ENCODE results near the gene TMC6.

TMC6 gene

DNA sequence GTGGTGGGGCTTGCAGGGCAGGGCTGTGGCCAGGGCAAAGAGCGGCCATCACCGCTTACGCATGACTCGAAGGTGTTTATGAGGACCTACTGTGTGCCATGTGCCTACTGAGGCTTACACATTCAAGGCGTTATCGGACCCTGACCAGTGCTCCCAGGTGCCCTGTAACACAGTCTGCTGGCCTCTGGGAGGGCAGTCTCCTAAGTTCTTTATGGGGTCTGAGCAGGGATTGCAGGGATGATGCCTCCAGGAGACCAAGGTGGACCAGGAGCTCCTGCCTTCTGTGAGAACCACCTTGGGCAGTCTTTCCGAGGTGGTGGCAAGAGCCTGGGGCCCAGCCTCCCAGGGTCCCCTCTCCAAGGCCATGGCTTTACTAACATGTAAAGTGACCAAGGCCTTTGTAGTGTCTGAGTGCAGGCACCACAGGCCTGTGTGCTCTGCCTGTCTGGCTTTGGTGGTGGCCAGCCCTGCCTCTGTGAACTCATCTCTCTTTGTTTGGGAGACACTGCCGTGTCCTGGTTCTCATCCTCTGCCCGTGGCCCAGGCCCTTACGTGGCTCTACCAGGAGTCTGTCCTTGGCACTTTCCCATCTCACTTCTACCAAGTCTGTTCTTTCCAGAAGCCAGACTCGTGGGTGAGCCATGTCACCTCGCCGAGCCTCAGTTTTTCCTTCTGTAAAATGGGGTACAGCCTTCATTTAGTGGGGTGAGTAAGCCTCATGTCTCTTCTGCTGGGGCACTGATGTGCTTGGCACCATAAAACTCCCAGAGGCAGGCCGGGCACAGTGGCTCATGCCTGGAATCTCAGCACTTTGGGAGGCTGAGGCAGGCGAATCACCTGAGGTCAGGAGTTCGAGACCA is 36.4 kb upstream of the TMC6 start:
- no peaks in the 10 kb centered on the region; the same call in 1 of the 2 replicates for H3K36me3 ChIP-seq (ENCODE audit: insufficient read depth, low read length)
- no peak overlapping the region for H2AFZ ChIP-seq (ENCODE audit: low read depth, low read length)
- H3K9me3 ChIP-seq (ENCODE audit: insufficient read depth, low read length, severe bottlenecking), result no peaks in the 10 kb centered on the region
- no peak overlapping the region for H3K27ac ChIP-seq (ENCODE audit: low read length)
- H3K9ac ChIP-seq (ENCODE audit: low read depth, low read length), result no peak overlapping the region
- H3K79me2 ChIP-seq (ENCODE audit: insufficient read depth, low read length), result peaks cover 14% of the 10 kb centered on the region
- H3K4me3 ChIP-seq (ENCODE audit: low read depth in 1 of 2, low read length in 2 of 2), result no peak overlapping the region
- H3K4me2 ChIP-seq (ENCODE audit: insufficient read depth, low read length), result no peak overlapping the region
- peaks cover 10% of the 10 kb centered on the region for H4K20me1 ChIP-seq (ENCODE audit: insufficient read depth, low read length)
- DNase-seq (no peak), ATAC-seq (ENCODE audit: insufficient read depth, low read depth) (no peak)
- H3K27me3 ChIP-seq (ENCODE audit: insufficient read depth, low read length, poor library complexity), result no peaks in the 10 kb centered on the region
- TF ChIP-seq EZH2 (IDR thresholded peaks at IDR 0.05; ENCODE audit: borderline replicate concordance, low read depth, low read length, severe bottlenecking), result no peak
- TF ChIP-seq, protein P1, sequence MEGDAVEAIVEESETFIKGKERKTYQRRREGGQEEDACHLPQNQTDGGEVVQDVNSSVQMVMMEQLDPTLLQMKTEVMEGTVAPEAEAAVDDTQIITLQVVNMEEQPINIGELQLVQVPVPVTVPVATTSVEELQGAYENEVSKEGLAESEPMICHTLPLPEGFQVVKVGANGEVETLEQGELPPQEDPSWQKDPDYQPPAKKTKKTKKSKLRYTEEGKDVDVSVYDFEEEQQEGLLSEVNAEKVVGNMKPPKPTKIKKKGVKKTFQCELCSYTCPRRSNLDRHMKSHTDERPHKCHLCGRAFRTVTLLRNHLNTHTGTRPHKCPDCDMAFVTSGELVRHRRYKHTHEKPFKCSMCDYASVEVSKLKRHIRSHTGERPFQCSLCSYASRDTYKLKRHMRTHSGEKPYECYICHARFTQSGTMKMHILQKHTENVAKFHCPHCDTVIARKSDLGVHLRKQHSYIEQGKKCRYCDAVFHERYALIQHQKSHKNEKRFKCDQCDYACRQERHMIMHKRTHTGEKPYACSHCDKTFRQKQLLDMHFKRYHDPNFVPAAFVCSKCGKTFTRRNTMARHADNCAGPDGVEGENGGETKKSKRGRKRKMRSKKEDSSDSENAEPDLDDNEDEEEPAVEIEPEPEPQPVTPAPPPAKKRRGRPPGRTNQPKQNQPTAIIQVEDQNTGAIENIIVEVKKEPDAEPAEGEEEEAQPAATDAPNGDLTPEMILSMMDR (IDR thresholded peaks at IDR 0.05; ENCODE audit: borderline replicate concordance, extremely low read depth, low read length, poor library complexity, severe bottlenecking), result no peak
- peaks cover 21% of the 10 kb centered on the region for H3K4me1 ChIP-seq (ENCODE audit: insufficient read depth, low read length)

DNA sequence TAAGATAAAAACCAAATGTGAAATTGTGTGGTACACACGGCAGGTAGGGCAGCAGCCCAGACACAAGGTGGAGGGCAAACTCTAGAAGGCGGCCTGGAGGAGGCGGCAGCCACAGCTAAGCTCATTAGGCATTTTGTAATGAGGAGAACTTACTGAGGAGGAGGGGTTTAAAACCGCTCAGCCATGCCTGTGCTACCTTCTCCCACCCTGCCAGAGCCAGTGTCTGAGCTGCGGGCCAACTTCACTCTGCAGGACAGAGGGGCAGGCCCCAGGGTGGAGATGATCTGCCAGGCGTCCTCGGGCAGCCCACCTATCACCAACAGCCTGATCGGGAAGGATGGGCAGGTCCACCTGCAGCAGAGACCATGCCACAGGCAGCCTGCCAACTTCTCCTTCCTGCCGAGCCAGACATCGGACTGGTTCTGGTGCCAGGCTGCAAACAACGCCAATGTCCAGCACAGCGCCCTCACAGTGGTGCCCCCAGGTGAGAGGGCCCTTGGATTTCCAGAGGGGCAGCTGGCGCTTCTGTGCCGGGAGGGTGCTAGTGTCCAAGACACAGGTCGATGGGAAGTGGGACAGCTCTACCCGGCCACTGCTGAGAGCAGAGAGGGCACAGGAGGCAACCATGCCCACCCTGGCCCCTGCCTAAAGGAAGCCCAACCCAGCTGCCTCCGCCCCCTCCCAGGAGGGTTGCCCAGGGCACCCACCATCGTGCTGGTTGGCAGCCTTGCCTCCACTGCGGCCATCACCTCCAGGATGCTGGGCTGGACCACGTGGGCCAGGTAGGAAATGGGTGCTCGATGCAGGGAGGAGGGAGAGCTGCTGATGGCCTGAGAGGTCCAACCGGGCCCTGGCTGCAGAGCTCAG is 35.6 kb upstream of the TMC6 start:
- Histone ChIP-seq H3K36me3 (ENCODE audit: insufficient read depth, low read length) (no peaks in the 10 kb centered on the region; the same call in 1 of the 2 replicates), H3K4me2 (ENCODE audit: insufficient read depth, low read length) (no peak overlapping the region), H2AFZ (ENCODE audit: low read depth, low read length) (no peak overlapping the region), H3K4me3 (ENCODE audit: low read depth in 1 of 2, low read length in 2 of 2) (no peak overlapping the region), H3K9me3 (ENCODE audit: insufficient read depth, low read length, severe bottlenecking) (no peaks in the 10 kb centered on the region), H3K79me2 (ENCODE audit: insufficient read depth, low read length) (peaks cover 7% of the 10 kb centered on the region), H3K27ac (ENCODE audit: low read length) (no peak overlapping the region), H3K27me3 (ENCODE audit: insufficient read depth, low read length, poor library complexity) (no peaks in the 10 kb centered on the region), H3K9ac (ENCODE audit: low read depth, low read length) (no peak overlapping the region), H3K4me1 (ENCODE audit: insufficient read depth, low read length) (peaks cover 13% of the 10 kb centered on the region), H4K20me1 (ENCODE audit: insufficient read depth, low read length) (peaks cover 1% of the 10 kb centered on the region)
- DNase-seq (no peak), ATAC-seq (ENCODE audit: insufficient read depth, low read depth) (no peak)
- no peak for TF ChIP-seq EZH2 (IDR thresholded peaks at IDR 0.05; ENCODE audit: borderline replicate concordance, low read depth, low read length, severe bottlenecking)
- TF ChIP-seq, protein P1 (IDR thresholded peaks at IDR 0.05; ENCODE audit: borderline replicate concordance, extremely low read depth, low read length, poor library complexity, severe bottlenecking), result no peak

- Histone ChIP-seq H3K27me3 (ENCODE audit: insufficient read depth, low read length, poor library complexity) (no peaks in the 10 kb centered on the region), H3K79me2 (ENCODE audit: insufficient read depth, low read length) (no peaks in the 10 kb centered on the region), H3K9ac (ENCODE audit: low read depth, low read length) (no peak overlapping the region), H3K4me2 (ENCODE audit: insufficient read depth, low read length) (no peak overlapping the region), H4K20me1 (ENCODE audit: insufficient read depth, low read length) (no peaks in the 10 kb centered on the region), H2AFZ (ENCODE audit: low read depth, low read length) (no peak overlapping the region), H3K4me1 (ENCODE audit: insufficient read depth, low read length) (no peaks in the 10 kb centered on the region), H3K36me3 (ENCODE audit: insufficient read depth, low read length) (no peaks in the 10 kb centered on the region), H3K4me3 (ENCODE audit: low read depth in 1 of 2, low read length in 2 of 2) (no peak overlapping the region), H3K27ac (ENCODE audit: low read length) (no peak overlapping the region), H3K9me3 (ENCODE audit: insufficient read depth, low read length, severe bottlenecking) (no peaks in the 10 kb centered on the region)
- DNase-seq (no peak), ATAC-seq (ENCODE audit: insufficient read depth, low read depth) (no peak)
- no peak for TF ChIP-seq EZH2 (IDR thresholded peaks at IDR 0.05; ENCODE audit: borderline replicate concordance, low read depth, low read length, severe bottlenecking)
- TF ChIP-seq, protein P1 (IDR thresholded peaks at IDR 0.05; ENCODE audit: borderline replicate concordance, extremely low read depth, low read length, poor library complexity, severe bottlenecking), result no peak
These were observed 31.1 kb upstream of the TMC6 start for GRCh38 chr17:78159575-78160158.

All from DND-41 (cell line).